HepG2 (cell line): ENCODE results near the gene OTUD6A. TPM values are rescaled to one million over a fixed set of nuclear protein-coding genes. Genes with fewer than 3 reads are reported as not detected.

Experiments
- ATAC-seq: fragments of 200-7000 bp; cut with Tn5 transposase; 3 replicates; pipeline ENCODE4 v1.9.1; 2020; ENCODE audit warnings: mild to moderate bottlenecking, moderate library complexity
- BruUV-seq: library from RNA; stranded (reverse); fragments of 400-500 nt; replicated peaks from 2 replicates; lab custom pipeline; 2021; lab: Mats Ljungman, UMichigan
- CTCF ChIA-PET: fragments of 300-600 bp; formaldehyde crosslinking; extraction: SDS; loops from one replicate; lab custom pipeline; 2021; ENCODE audit warnings: low total read pairs, inconsistent platforms, low intra/inter-chr PET ratio; lab: Yijun Ruan, JAX
- POLR2A ChIA-PET: fragments of 350-600 bp; sonication (Branson Sonifier 250); formaldehyde crosslinking; loops from one replicate; lab custom pipeline; 2020; ENCODE audit warnings: antibody characterized with exemption, inconsistent platforms; lab: Yijun Ruan, JAX
- DNase-seq: peaks from one replicate; pipeline ENCODE4 v3.0.0-alpha.2; 2015; ENCODE audit warnings: low spot score
- FAIRE-seq: peaks from 3 replicates; lab custom pipeline; 2011; peaks lifted over from hg19 to GRCh38; lab: Jason Lieb, UNC
- H2AFZ ChIP-seq: one replicate; pipeline ENCODE4 v1.6.1; 2011; ENCODE audit warnings: low read length, inconsistent platforms
- H3K27ac ChIP-seq: fragments of 300-600 bp; 3 replicates; pipeline ENCODE4 v1.8.0; 2011; ENCODE audit warnings: mixed run types, mild to moderate bottlenecking, mixed read lengths, low read length, inconsistent platforms; ENCODE audit not compliant: insufficient read depth; ENCODE audit errors: extremely low read length
- H3K27me3 ChIP-seq, 2 experiments: fragments of 200-600 bp in 1 of 2; 2 replicates in 1 of 2; 3 replicates in 1 of 2; pipeline versions ENCODE4 v1.6.0 to v1.8.0; 2011; ENCODE audit warnings: low read length in 2 of 2, mild to moderate bottlenecking in 2 of 2, moderate library complexity in 2 of 2, inconsistent platforms in 1 of 2; ENCODE audit not compliant: insufficient read depth in 2 of 2, control insufficient read depth in 1 of 2
- H3K36me3 ChIP-seq, 2 experiments: fragments of 200-600 bp in 1 of 2; replicated peaks in 1 of 2; 2 replicates in 1 of 2; 3 replicates in 1 of 2; pipeline versions ENCODE4 v1.5.1 to v1.8.0; 2011; ENCODE audit warnings: low read length in 2 of 2, inconsistent platforms in 1 of 2; ENCODE audit not compliant: insufficient read depth in 2 of 2, control insufficient read depth in 1 of 2
- H3K4me1 ChIP-seq: 2 replicates; pipeline ENCODE4 v1.5.1; 2012; ENCODE audit warnings: low read length, inconsistent platforms; ENCODE audit not compliant: insufficient read depth
- H3K4me2 ChIP-seq: 2 replicates; pipeline ENCODE4 v1.6.0; 2011; ENCODE audit warnings: low read depth, low read length, inconsistent platforms
- H3K4me3 ChIP-seq, 3 experiments: fragments of 200-600 bp in 1 of 3; sonication (generic), shearing (Covaris generic) in 1 of 3; replicated peaks in 1 of 3; 2 replicates each; pipeline ENCODE4 v1.5.1; 2011 to 2016; ENCODE audit warnings: low read length in 3 of 3, inconsistent platforms in 2 of 3, low read depth in 2 of 3, mild to moderate bottlenecking in 2 of 3, control low read depth in 1 of 3, mixed read lengths in 1 of 3; ENCODE audit not compliant: insufficient read depth in 1 of 3
- H3K79me2 ChIP-seq: one replicate; pipeline ENCODE4 v1.6.1; 2011; ENCODE audit warnings: low read length, inconsistent platforms; ENCODE audit not compliant: insufficient read depth
- H3K9ac ChIP-seq: 2 replicates; pipeline ENCODE4 v1.6.0; 2011; ENCODE audit warnings: mild to moderate bottlenecking, low read depth, low read length, inconsistent platforms; ENCODE audit not compliant: insufficient read depth
- H3K9me3 ChIP-seq: 2 replicates; pipeline ENCODE4 v1.5.1; 2012; ENCODE audit warnings: mild to moderate bottlenecking, low read length
- H4K20me1 ChIP-seq: 2 replicates; pipeline ENCODE4 v1.6.0; 2011; ENCODE audit warnings: inconsistent platforms, mild to moderate bottlenecking, low read length, moderate library complexity; ENCODE audit not compliant: insufficient read depth
- BCL6 ChIP-seq: IDR thresholded peaks from 2 replicates; pipeline ENCODE4 v1.6.1; 2016; ENCODE audit warnings: missing genetic modification reagents, missing compliant biosample characterization
- CERS6 ChIP-seq: sonication (generic); formaldehyde crosslinking; IDR thresholded peaks from 2 replicates; pipeline ENCODE4 v1.5.0; 2020; ENCODE audit warnings: missing genetic modification reagents
- ELF3 ChIP-seq: IDR thresholded peaks from 2 replicates; pipeline ENCODE4 v1.6.1; 2016; ENCODE audit warnings: missing genetic modification reagents, missing compliant biosample characterization
- GATAD1 ChIP-seq: IDR thresholded peaks from 2 replicates; pipeline ENCODE4 v1.6.1; 2016; ENCODE audit warnings: missing genetic modification reagents, missing compliant biosample characterization
- HDAC1 ChIP-seq: sonication (generic); formaldehyde crosslinking; IDR thresholded peaks from 2 replicates; pipeline ENCODE4 v1.5.1; 2020; ENCODE audit warnings: mild to moderate bottlenecking, missing genetic modification reagents
- HNRNPH1 ChIP-seq: fragments of 200-400 bp; formaldehyde crosslinking; optimal IDR thresholded peaks from 2 replicates; pipeline ENCODE3; 2017; ENCODE audit warnings: mild to moderate bottlenecking, low read depth, low read length
- STAG1 ChIP-seq: sonication (generic); formaldehyde crosslinking; IDR thresholded peaks from 2 replicates; pipeline ENCODE4 v1.4.0; 2020; ENCODE audit warnings: missing genetic modification reagents
- ZBTB38 ChIP-seq: sonication (generic); formaldehyde crosslinking; IDR thresholded peaks from 2 replicates; pipeline ENCODE4 v1.5.1; 2020; ENCODE audit warnings: mild to moderate bottlenecking, missing genetic modification reagents
- ZNF556 ChIP-seq: sonication (generic); formaldehyde crosslinking; IDR thresholded peaks from 2 replicates; pipeline ENCODE4 v1.4.0; 2020; ENCODE audit warnings: mild to moderate bottlenecking, missing genetic modification reagents, borderline replicate concordance
- ZNF788 ChIP-seq: sonication (generic); formaldehyde crosslinking; IDR thresholded peaks from 2 replicates; pipeline ENCODE4 v1.5.0; 2020; ENCODE audit warnings: mild to moderate bottlenecking, missing genetic modification reagents, borderline replicate concordance
- WGBS: methylation state at CpG from one replicate; pipeline ENCODE4 v1.1.6; 2017; ENCODE audit warnings: low lambda C conversion rate; 5-methylcytosine and 5-hydroxymethylcytosine counted together
- in situ Hi-C: cut with HindIII; loops from 2 replicates; pipeline ENCODE4 v1.10.0; 2017; ENCODE audit warnings: low pct_unique_long_range_greater_than_20kb; ENCODE audit not compliant: extremely low pct_ligation_motif_present
- intact Hi-C: fragments of 100-400 bp; cut with micrococcal nuclease; formaldehyde crosslinking; loops from one replicate; pipeline ENCODE4 v1.10.0; 2022; ENCODE audit not compliant: unreplicated experiment
- polyA plus RNA-seq, 8 experiments: library from polyadenylated mRNA; depleted of rRNA in 3 of 8; stranded (reverse) in 7 of 8; unstranded in 1 of 8; fragments of >200 nt; fragmentation: Illumina TruSeq in 4 of 8; extraction: Trizol in 4 of 8; gene quantifications; 2 replicates each; pipeline versions ENCODE4 v1.2.1 to v1.2.3, GENCODE V29; 2011 to 2016; ENCODE audit warnings: low read depth in 4 of 8, missing spikeins in 1 of 8, mixed read lengths in 1 of 8; ENCODE audit not compliant: insufficient read depth in 1 of 8
- total RNA-seq, 5 experiments: library from RNA; depleted of rRNA; stranded (reverse); fragments of >200 nt; fragmentation: Illumina TruSeq; extraction: Trizol; gene quantifications; 2 replicates each; pipeline ENCODE4 v1.2.3, GENCODE V29; 2016; ENCODE audit warnings: low read depth in 1 of 5
- TF ChIP-seq, protein P1 (sequence below): sonication (generic); formaldehyde crosslinking; conservative IDR thresholded peaks from 2 replicates; pipeline ENCODE4 v1.5.0; 2020; ENCODE audit warnings: missing genetic modification reagents

OTUD6A gene
- total and polyA plus RNA-seq, 2 of the 13 experiments (the other 11 are each of a cell fraction or from before 2014, with no cell fraction given), result not detected

DNA sequence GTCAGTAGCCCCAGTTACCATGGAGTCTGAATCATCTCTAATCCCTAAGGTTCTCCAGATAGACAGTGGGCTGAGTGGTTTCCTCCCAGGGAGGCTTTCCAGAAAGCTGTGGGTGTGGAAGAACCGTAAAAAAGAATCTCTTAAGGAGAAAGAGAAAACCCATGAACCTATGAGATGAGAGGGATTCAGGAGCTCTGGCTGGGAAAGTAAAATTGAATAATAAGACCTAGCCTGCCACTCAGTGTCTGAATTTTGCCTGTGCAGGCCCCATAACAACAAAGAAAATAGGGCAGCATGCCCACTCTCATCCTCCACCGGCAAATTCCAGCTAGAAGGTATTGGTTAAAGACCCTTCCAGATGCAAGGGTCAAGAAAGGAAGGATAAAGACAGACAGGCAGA lies 29.5 kb upstream of the OTUD6A start:
- Histone ChIP-seq H3K36me3 (no peaks in the 10 kb centered on the region), H3K27me3 (no peaks in the 10 kb centered on the region), H3K4me1 (peaks cover 2% of the 10 kb centered on the region), H3K27ac (no peak overlapping the region), H3K79me2 (no peaks in the 10 kb centered on the region), H3K4me2 (no peak overlapping the region), H3K9ac (no peak overlapping the region), H2AFZ (no peak overlapping the region), H4K20me1 (no peaks in the 10 kb centered on the region), H3K4me3 (no peak overlapping the region), H3K9me3 (no peaks in the 10 kb centered on the region)
- no TSS peak for BruUV-seq
- FAIRE-seq (no peak), ATAC-seq (no peak), DNase-seq (no peak)
- no peak for TF ChIP-seq GATAD1 (CRISPR knock-in tag)
- TF ChIP-seq CERS6 (CRISPR knock-in tag), result no peak
- TF ChIP-seq ZNF788 (CRISPR knock-in tag), result no peak
- ChIA-PET POLR2A (no interaction called here), CTCF (interaction anchor here (1.2 kb wide), 1 partner anchor 65 kb away, joined by 6 read pairs; no protein-coding TSS in a partner anchor)
- 100% methylated on average over 1 of the region's 2 CpGs for WGBS
- intact Hi-C loops, result loop anchor here (5.0 kb wide), 2 partner anchors 65 to 540 kb away; no protein-coding TSS in a partner anchor
- in situ Hi-C loops, result loop anchor here (5.0 to 10.0 kb wide), 2 partner anchors 62 to 540 kb away; no protein-coding TSS in a partner anchor

GRCh38 chrX:70033348-70034051 lies 28.8 kb upstream of the OTUD6A start:
- H3K9ac ChIP-seq, result no peak overlapping the region
- H4K20me1 ChIP-seq, result no peaks in the 10 kb centered on the region
- peak; percentile 3 for DNase-seq
- intact Hi-C loops (loop anchor here (5.0 kb wide), 2 partner anchors 64 to 541 kb away; no protein-coding TSS in a partner anchor), in situ Hi-C loops (loop anchor here (5.0 to 10.0 kb wide), 2 partner anchors 61 to 541 kb away; no protein-coding TSS in a partner anchor)
- peak; percentile 78 for ATAC-seq
- peak; percentile 75 for FAIRE-seq
- no peak overlapping the region for H3K4me2 ChIP-seq
- H3K36me3 ChIP-seq, result no peaks in the 10 kb centered on the region
- no peaks in the 10 kb centered on the region for H3K79me2 ChIP-seq
- H2AFZ ChIP-seq, result no peak overlapping the region
- BruUV-seq, result no TSS peak
- no peaks in the 10 kb centered on the region for H3K27me3 ChIP-seq
- H3K27ac ChIP-seq, result no peak overlapping the region
- ChIA-PET CTCF (interaction anchor here (1.2 kb wide), 1 partner anchor 64 kb away, joined by 6 read pairs; no protein-coding TSS in a partner anchor), POLR2A (no interaction called here)
- WGBS, result 90% methylated on average over 8 of the region's 10 CpGs
- peaks cover 9% of the 10 kb centered on the region for H3K4me1 ChIP-seq
- H3K4me3 ChIP-seq, result no peak overlapping the region
- H3K9me3 ChIP-seq, result no peaks in the 10 kb centered on the region
- TF ChIP-seq, protein P1, sequence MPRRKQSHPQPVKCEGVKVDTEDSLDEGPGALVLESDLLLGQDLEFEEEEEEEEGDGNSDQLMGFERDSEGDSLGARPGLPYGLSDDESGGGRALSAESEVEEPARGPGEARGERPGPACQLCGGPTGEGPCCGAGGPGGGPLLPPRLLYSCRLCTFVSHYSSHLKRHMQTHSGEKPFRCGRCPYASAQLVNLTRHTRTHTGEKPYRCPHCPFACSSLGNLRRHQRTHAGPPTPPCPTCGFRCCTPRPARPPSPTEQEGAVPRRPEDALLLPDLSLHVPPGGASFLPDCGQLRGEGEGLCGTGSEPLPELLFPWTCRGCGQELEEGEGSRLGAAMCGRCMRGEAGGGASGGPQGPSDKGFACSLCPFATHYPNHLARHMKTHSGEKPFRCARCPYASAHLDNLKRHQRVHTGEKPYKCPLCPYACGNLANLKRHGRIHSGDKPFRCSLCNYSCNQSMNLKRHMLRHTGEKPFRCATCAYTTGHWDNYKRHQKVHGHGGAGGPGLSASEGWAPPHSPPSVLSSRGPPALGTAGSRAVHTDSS (CRISPR knock-in tag), result no peak
- TF ChIP-seq ZNF556 (CRISPR knock-in tag) (no peak), BCL6 (CRISPR knock-in tag) (peak; percentile 53), HNRNPH1 (no peak), HDAC1 (CRISPR knock-in tag) (no peak), ELF3 (0 out of 2 replicates have a peak, but pooled peaks have one; percentile 38), STAG1 (peak; percentile 49), ZBTB38 (CRISPR knock-in tag) (no peak)
